C4-2B (cell line): ENCODE data around the gene TIGD3.

Source experiments
- CTCF ChIP-seq: fragments of 450-650 bp; conservative IDR thresholded peaks from 2 replicates; pipeline ENCODE4 v1.5.1; 2017; ENCODE audit warnings: mild to moderate bottlenecking
- ZFX ChIP-seq: fragments of 450-650 bp; IDR thresholded peaks from 2 replicates; pipeline ENCODE4 v1.6.1; 2017

DNA sequence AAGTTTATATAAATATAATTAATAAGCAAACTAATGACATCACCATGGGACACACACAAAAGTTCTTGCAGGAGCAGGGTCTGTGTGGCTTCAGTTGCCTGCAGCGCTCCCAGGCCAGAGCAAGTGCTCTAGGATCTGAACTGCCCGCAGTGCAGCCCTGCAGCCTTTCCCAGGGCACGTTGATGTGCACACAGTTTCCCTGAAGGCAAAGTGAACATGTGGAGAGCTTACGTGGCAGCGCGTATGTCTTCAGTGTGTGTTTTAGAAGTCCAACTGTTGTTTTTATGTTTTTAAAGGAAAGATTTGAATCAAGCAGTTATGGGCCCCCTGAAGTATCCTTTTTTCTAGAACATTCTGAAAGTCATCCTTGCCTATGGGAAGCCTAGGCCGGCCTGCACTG, 1.2 kb upstream of the TIGD3 start:
- TF ChIP-seq CTCF (no peak), ZFX (no peak)
